ENCODE data around the gene SARDH.

The SARDH gene

DNA sequence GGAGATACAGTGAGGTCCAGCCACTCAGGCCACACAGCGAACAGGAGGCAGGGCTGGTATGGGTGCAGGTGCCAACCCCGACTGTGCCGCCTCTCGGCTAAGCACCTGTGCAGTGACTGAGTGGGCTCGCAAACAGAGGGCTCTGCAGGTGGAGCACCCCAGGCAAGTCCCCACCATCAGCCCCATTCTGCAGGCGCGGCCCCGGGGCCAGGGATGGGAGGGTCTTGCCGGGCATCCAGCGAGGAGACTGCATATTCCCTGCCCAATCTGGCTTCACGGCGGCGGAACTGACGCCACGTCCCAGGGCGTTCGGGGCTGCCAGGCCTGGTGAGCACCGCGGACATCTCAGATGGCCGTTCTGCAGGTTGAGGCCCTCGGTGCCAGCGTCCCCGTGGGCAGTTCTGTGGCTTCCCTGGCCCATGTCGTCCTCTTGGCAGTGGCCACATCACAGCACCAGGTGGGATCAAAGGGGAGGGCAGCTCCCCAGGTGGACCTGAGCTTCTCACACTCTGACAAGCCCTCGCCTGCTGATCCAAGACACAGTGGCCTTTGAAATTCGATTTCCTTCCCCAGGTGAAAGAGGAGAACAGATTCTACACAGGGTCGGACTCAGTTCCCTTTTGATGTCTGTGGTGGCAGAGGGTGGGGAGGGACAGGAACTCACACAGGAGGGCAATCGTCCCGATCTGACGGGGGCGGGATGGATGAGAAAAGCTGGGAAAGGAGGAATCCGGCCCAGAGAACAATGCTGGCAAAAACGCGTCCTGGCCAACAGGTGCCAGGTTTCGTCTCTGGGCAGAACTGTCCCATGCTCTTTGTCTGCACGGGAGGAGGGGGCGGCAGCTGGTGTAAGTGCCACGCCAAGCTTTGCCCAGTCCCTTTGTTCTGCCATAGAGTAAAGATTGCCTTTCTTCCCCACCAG lies 83.2 kb downstream of the SARDH start:
- TF ChIP-seq POLR2A (IDR thresholded peaks at IDR 0.05; ENCODE audit: extremely low read depth, insufficient read length): no peak
- TF ChIP-seq, protein P1, sequence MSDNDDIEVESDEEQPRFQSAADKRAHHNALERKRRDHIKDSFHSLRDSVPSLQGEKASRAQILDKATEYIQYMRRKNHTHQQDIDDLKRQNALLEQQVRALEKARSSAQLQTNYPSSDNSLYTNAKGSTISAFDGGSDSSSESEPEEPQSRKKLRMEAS (IDR thresholded peaks at IDR 0.05; ENCODE audit: low read depth, low read length): no peak
- TF ChIP-seq, protein P2, sequence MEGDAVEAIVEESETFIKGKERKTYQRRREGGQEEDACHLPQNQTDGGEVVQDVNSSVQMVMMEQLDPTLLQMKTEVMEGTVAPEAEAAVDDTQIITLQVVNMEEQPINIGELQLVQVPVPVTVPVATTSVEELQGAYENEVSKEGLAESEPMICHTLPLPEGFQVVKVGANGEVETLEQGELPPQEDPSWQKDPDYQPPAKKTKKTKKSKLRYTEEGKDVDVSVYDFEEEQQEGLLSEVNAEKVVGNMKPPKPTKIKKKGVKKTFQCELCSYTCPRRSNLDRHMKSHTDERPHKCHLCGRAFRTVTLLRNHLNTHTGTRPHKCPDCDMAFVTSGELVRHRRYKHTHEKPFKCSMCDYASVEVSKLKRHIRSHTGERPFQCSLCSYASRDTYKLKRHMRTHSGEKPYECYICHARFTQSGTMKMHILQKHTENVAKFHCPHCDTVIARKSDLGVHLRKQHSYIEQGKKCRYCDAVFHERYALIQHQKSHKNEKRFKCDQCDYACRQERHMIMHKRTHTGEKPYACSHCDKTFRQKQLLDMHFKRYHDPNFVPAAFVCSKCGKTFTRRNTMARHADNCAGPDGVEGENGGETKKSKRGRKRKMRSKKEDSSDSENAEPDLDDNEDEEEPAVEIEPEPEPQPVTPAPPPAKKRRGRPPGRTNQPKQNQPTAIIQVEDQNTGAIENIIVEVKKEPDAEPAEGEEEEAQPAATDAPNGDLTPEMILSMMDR (IDR thresholded peaks at IDR 0.05; ENCODE audit: low read depth, low read length): no peak
- DNase-seq (ENCODE audit: low read depth): no peak
- no peak overlapping the region for H3K4me3 ChIP-seq (ENCODE audit: low read depth, low read length)

DNA sequence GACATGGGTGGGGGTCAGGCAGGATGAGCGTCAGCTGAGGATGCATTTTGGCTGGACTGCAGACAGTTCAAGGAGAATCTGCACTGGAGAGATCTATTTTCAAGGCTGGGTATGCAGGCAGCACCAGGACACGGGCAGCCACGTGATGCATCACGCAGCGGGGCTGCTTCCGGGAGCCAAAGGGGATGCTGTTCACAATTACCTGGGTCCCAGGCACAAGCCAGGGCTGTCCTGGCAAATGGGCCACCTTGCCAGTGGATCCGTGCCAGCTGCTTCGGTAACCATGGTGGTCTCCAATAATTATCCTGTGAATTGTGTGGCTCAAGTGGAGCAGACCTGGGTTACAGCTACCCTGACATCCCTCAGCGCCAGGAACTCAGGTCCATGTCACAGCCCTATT lies 84.5 kb downstream of the SARDH start:
- no peak overlapping the region for H3K4me3 ChIP-seq (ENCODE audit: low read depth, low read length)
- no peak for DNase-seq (ENCODE audit: low read depth)
- no peak for TF ChIP-seq MYC (IDR thresholded peaks at IDR 0.05; ENCODE audit: low read depth, low read length)
- TF ChIP-seq, protein P2 (IDR thresholded peaks at IDR 0.05; ENCODE audit: low read depth, low read length): no peak
- TF ChIP-seq, protein P1 (IDR thresholded peaks at IDR 0.05; ENCODE audit: low read depth, low read length): no peak
- TF ChIP-seq POLR2A (IDR thresholded peaks at IDR 0.05; ENCODE audit: extremely low read depth, insufficient read length): no peak

DNA sequence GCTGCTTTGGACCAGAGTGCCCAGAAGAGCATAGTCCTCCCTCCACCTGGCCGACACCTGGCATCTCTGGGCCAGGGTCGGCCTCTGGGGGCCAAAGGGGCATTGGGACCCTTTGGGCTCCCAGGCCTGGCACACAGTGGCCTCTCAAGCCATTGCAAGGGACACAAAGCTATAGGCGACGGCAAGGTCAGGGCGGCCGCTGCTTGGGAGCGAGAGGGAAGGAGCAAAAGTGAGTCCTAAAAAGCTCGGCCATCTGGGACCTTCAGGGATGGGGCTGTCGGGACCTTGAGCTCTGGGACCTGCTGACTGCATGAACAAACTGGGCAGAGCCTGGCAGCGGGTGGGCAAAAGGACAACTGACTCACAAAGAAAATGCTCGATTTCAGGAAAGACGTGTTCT lies 88.1 kb downstream of the SARDH start:
- H3K4me3 ChIP-seq (ENCODE audit: low read depth, low read length): no peak overlapping the region
- no peak for DNase-seq (ENCODE audit: low read depth)
- TF ChIP-seq, protein P1 (IDR thresholded peaks at IDR 0.05; ENCODE audit: low read depth, low read length): no peak
- TF ChIP-seq POLR2A (IDR thresholded peaks at IDR 0.05; ENCODE audit: extremely low read depth, insufficient read length) (no peak), MYC (IDR thresholded peaks at IDR 0.05; ENCODE audit: low read depth, low read length) (no peak)
- TF ChIP-seq, protein P2 (IDR thresholded peaks at IDR 0.05; ENCODE audit: low read depth, low read length): no peak

DNA sequence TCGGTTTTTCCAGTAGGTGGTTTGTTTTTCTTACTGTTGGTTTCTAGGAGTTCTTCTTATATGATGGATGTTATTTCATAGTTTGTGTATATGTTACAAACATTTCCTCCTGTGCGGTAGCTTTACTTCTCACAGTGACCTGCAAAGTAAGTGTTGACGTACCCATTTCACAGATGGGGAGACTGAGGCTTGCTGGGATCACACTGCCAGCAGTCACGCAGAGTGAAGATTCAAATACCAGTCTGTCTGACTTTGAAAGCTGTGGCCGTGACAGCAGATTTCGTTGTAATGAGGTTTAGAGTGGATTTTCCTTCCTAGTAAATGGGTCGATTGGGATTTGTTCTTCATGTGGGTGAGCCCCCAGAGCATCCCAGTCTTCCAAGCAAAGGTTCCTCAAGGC lies 89.0 kb downstream of the SARDH start:
- no peak overlapping the region for H3K4me3 ChIP-seq (ENCODE audit: low read depth, low read length)
- TF ChIP-seq, protein P1 (IDR thresholded peaks at IDR 0.05; ENCODE audit: low read depth, low read length): no peak
- TF ChIP-seq, protein P2 (IDR thresholded peaks at IDR 0.05; ENCODE audit: low read depth, low read length): no peak
- TF ChIP-seq MYC (IDR thresholded peaks at IDR 0.05; ENCODE audit: low read depth, low read length): no peak
- TF ChIP-seq POLR2A (IDR thresholded peaks at IDR 0.05; ENCODE audit: extremely low read depth, insufficient read length): no peak
- DNase-seq (ENCODE audit: low read depth): no peak

DNA sequence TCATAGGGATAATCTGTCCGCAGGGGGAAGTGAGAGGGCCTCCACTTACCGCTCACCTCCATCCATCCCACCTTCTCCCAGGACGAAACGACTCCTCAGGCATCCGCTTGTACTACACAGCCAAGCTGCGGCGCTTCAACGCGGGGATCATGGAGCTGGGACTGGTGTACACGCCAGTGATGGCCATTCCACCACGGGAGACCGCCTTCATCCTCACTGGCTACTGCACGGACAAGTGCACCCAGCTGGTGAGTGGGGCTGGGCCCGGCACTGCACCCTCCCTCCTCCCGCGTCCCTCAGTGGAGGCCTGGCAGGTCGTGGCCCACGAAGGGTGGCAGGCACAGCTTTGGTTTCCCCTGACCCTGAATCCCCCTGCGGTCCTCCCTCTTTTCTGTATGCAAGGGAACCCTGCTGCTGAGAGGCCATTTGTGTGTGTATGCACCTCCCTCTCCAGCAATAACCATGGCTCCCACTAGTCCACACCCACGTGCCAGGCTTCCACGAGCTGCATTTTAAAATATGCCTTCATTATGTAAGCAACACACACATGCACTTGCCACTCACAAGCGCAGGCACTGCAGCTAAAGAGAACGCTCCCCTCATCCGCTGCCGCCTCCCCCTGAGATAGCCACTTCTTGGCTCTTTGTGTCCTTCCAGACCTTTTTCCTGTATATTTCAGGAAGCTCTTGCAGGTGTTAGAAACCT lies 90.2 kb downstream of the SARDH start:
- no peak overlapping the region for H3K4me3 ChIP-seq (ENCODE audit: low read depth, low read length)
- TF ChIP-seq POLR2A (IDR thresholded peaks at IDR 0.05; ENCODE audit: extremely low read depth, insufficient read length) (no peak), MYC (IDR thresholded peaks at IDR 0.05; ENCODE audit: low read depth, low read length) (no peak)
- TF ChIP-seq, protein P2 (IDR thresholded peaks at IDR 0.05; ENCODE audit: low read depth, low read length): no peak
- TF ChIP-seq, protein P1 (IDR thresholded peaks at IDR 0.05; ENCODE audit: low read depth, low read length): no peak
- DNase-seq (ENCODE audit: low read depth): no peak

Measured in NB4 (cell line).